HepG2 (cell line): ENCODE results near the gene KRCC1. TPM values are rescaled to one million over a fixed set of nuclear protein-coding genes. Genes with fewer than 3 reads are reported as not detected.
A peak's percentile ranks its signal among the peaks of the same experiment; 100 is the strongest.

ENCODE experiments used
- ATF3 ChIP-seq: sonication (generic); formaldehyde crosslinking; IDR thresholded peaks from 2 replicates; pipeline ENCODE4 v1.4.0; 2020; ENCODE audit warnings: missing genetic modification reagents
- ATF4 ChIP-seq, 2 experiments: fragments of 450-650 bp in 1 of 2; sonication (generic) in 1 of 2; formaldehyde crosslinking; IDR thresholded peaks; 2 replicates each; pipeline versions ENCODE4 v1.5.0 to v1.8.0; 2020 to 2022; ENCODE audit warnings: mild to moderate bottlenecking in 1 of 2, missing genetic modification reagents in 1 of 2
- BATF2 ChIP-seq: sonication (generic); formaldehyde crosslinking; IDR thresholded peaks from 2 replicates; pipeline ENCODE4 v1.8.0; 2022; ENCODE audit warnings: mild to moderate bottlenecking, missing genetic modification reagents, moderate library complexity
- CREB3 ChIP-seq: sonication (generic); formaldehyde crosslinking; IDR thresholded peaks from 2 replicates; pipeline ENCODE4 v1.5.0; 2020; ENCODE audit warnings: missing genetic modification reagents
- CSRNP2 ChIP-seq: sonication (generic); formaldehyde crosslinking; conservative IDR thresholded peaks from 2 replicates; pipeline ENCODE4 v1.8.0; 2022; ENCODE audit warnings: low read depth, missing genetic modification reagents
- FUBP1 ChIP-seq: sonication (generic); formaldehyde crosslinking; IDR thresholded peaks from 2 replicates; pipeline ENCODE4 v1.5.1; 2020; ENCODE audit warnings: missing genetic modification reagents, mild to moderate bottlenecking, borderline replicate concordance
- HCFC1 ChIP-seq: fragments of 150-350 bp; IDR thresholded peaks from 2 replicates; pipeline ENCODE4 v1.6.1; 2014; ENCODE audit warnings: low read depth, low read length
- HOXA3 ChIP-seq: sonication (generic); formaldehyde crosslinking; IDR thresholded peaks from 2 replicates; pipeline ENCODE4 v1.5.0; 2020; ENCODE audit warnings: missing genetic modification reagents
- KLF11 ChIP-seq: IDR thresholded peaks from 2 replicates; pipeline ENCODE4 v1.6.1; 2016; ENCODE audit warnings: missing compliant biosample characterization
- NCOR1 ChIP-seq: fragments of 200-600 bp; sonication (generic); IDR thresholded peaks from 2 replicates; pipeline ENCODE4 v1.7.0; 2017; ENCODE audit warnings: antibody characterized with exemption, low read length, borderline replicate concordance
- PRDM10 ChIP-seq: sonication (generic); formaldehyde crosslinking; IDR thresholded peaks from 2 replicates; pipeline ENCODE4 v1.4.0; 2020; ENCODE audit warnings: low read depth, missing genetic modification reagents
- SRSF9 ChIP-seq: fragments of 200-400 bp; formaldehyde crosslinking; IDR thresholded peaks from 2 replicates; pipeline ENCODE4 v1.6.1; 2018; ENCODE audit warnings: borderline replicate concordance, mild to moderate bottlenecking, low read depth, low read length; ENCODE audit not compliant: insufficient read depth, poor library complexity, severe bottlenecking
- WIZ ChIP-seq: sonication (generic); formaldehyde crosslinking; IDR thresholded peaks from 2 replicates; pipeline ENCODE4 v1.5.1; 2020; ENCODE audit warnings: mild to moderate bottlenecking, missing genetic modification reagents
- ZBTB7B ChIP-seq: sonication (generic); formaldehyde crosslinking; IDR thresholded peaks from 2 replicates; pipeline ENCODE4 v1.4.0; 2020; ENCODE audit warnings: missing genetic modification reagents
- ZNF296 ChIP-seq: sonication (generic); formaldehyde crosslinking; conservative IDR thresholded peaks from 2 replicates; pipeline ENCODE4 v1.5.0; 2020; ENCODE audit warnings: mild to moderate bottlenecking, missing genetic modification reagents
- ZNF367 ChIP-seq: sonication (generic); formaldehyde crosslinking; IDR thresholded peaks from 2 replicates; pipeline ENCODE4 v1.4.0; 2020; ENCODE audit warnings: missing genetic modification reagents, borderline replicate concordance
- polyA plus RNA-seq, 8 experiments: library from polyadenylated mRNA; depleted of rRNA in 3 of 8; stranded (reverse) in 7 of 8; unstranded in 1 of 8; fragments of >200 nt; fragmentation: Illumina TruSeq in 4 of 8; extraction: Trizol in 4 of 8; gene quantifications; 2 replicates each; pipeline versions ENCODE4 v1.2.1 to v1.2.3, GENCODE V29; 2011 to 2016; ENCODE audit warnings: low read depth in 4 of 8, missing spikeins in 1 of 8, mixed read lengths in 1 of 8; ENCODE audit not compliant: insufficient read depth in 1 of 8
- total RNA-seq, 5 experiments: library from RNA; depleted of rRNA; stranded (reverse); fragments of >200 nt; fragmentation: Illumina TruSeq; extraction: Trizol; gene quantifications; 2 replicates each; pipeline ENCODE4 v1.2.3, GENCODE V29; 2016; ENCODE audit warnings: low read depth in 1 of 5

KRCC1 gene
- total and polyA plus RNA-seq, 2 of the 13 experiments (the other 11 are each of a cell fraction or from before 2014, with no cell fraction given) = 6.5 to 7.7 TPM

GRCh38 chr2:88016086-88016959, 39.3 kb downstream of the KRCC1 start, which contains the start of gene RNU2-63P (continued):
- TF ChIP-seq NCOR1 = peak; percentile 23; the same call in 1 of the 2 replicates
- peak; percentile 99 for TF ChIP-seq FUBP1 (CRISPR knock-in tag)
- peak; percentile 28; the same call in 1 of the 2 replicates for TF ChIP-seq HCFC1
- TF ChIP-seq CREB3 (CRISPR knock-in tag) = peak; percentile 10; the same call in 1 of the 2 replicates
- peak; percentile 18; the same call in 1 of the 2 replicates for TF ChIP-seq PRDM10 (CRISPR knock-in tag)
- peak; percentile 86; the same call in 1 of the 2 replicates for TF ChIP-seq KLF11
- TF ChIP-seq BATF2 (CRISPR knock-in tag) = peak; percentile 72; the same call in 1 of the 2 replicates
- TF ChIP-seq CSRNP2 = 0 out of 2 replicates have a peak, but pooled peaks have one; percentile 24
- TF ChIP-seq ATF3 = peak; percentile 32; the same call in 1 of the 2 replicates
- peak; percentile 48 to 98 for TF ChIP-seq ATF4 (CRISPR knock-in tag; IDR thresholded peaks at IDR 0.05)
- TF ChIP-seq ZNF367 (CRISPR knock-in tag) = no peak; the same call in 1 of the 2 replicates
- no peak; the same call in 1 of the 2 replicates for TF ChIP-seq WIZ (CRISPR knock-in tag)
- no peak for TF ChIP-seq HOXA3 (CRISPR knock-in tag)
- no peak for TF ChIP-seq SRSF9
- TF ChIP-seq ZBTB7B (CRISPR knock-in tag) = peak; percentile 68
- TF ChIP-seq ZNF296 (CRISPR knock-in tag) = no peak
